ENCODE data around the gene ARID3A.

GRCh38 chr19:1000591-1001537 is 75.0 kb downstream of the ARID3A start:
- TF ChIP-seq CTCF (conservative IDR thresholded peaks at IDR 0.05; ENCODE audit: low read length), result no peak
- TF ChIP-seq EZH2phosphoT487 (IDR thresholded peaks at IDR 0.05; ENCODE audit: borderline replicate concordance), result no peak

Measured in Loucy (cell line).